IMR-90 (cell line): ENCODE data around the gene ADAMTS12. TPM values are rescaled to one million over a fixed set of nuclear protein-coding genes. Genes with fewer than 3 reads are reported as not detected.

ENCODE experiments used
- ATAC-seq: fragments of 200-7000 bp; cut with Tn5 transposase; 2 replicates; pipeline ENCODE4 v1.9.1; 2020; ENCODE audit warnings: low read depth, mild to moderate bottlenecking, moderate library complexity
- BruUV-seq: library from RNA; stranded (reverse); fragments of 400-500 nt; replicated peaks from 2 replicates; lab custom pipeline; 2021; lab: Mats Ljungman, UMichigan
- CTCF ChIA-PET: fragments of 300-600 bp; formaldehyde crosslinking; extraction: SDS; loops from one replicate; lab custom pipeline; 2021; ENCODE audit warnings: antibody characterized with exemption; lab: Yijun Ruan, JAX
- POLR2A ChIA-PET: fragments of 300-600 bp; sonication (Branson Sonifier 250); formaldehyde crosslinking; loops from one replicate; lab custom pipeline; 2022; ENCODE audit warnings: antibody characterized with exemption; ENCODE audit not compliant: unreplicated experiment; lab: Charles Lee
- DNase-seq: peaks from one replicate; pipeline ENCODE4 v3.0.0; 2013
- H2AFZ ChIP-seq: replicated peaks from 2 replicates; pipeline ENCODE3; 2013; ENCODE audit warnings: low read length, mild to moderate bottlenecking; ENCODE audit not compliant: poor library complexity
- H2AK5ac ChIP-seq: 2 replicates; pipeline ENCODE4 v1.6.1; 2013; ENCODE audit warnings: low read depth, low read length, inconsistent platforms
- H2AK9ac ChIP-seq: replicated peaks from 2 replicates; pipeline ENCODE3; 2013; ENCODE audit warnings: mild to moderate bottlenecking, low read depth, low read length, moderate library complexity; ENCODE audit not compliant: poor library complexity
- H2BK120ac ChIP-seq: 2 replicates; pipeline ENCODE4 v1.6.1; 2013; ENCODE audit warnings: low read depth, low read length, inconsistent platforms
- H2BK15ac ChIP-seq: 3 replicates; pipeline ENCODE4 v1.6.1; 2013; ENCODE audit warnings: low read depth, low read length, inconsistent platforms
- H2BK20ac ChIP-seq: 2 replicates; pipeline ENCODE4 v1.6.1; 2013; ENCODE audit warnings: low read depth, mild to moderate bottlenecking, inconsistent platforms, low read length, moderate library complexity
- H2BK5ac ChIP-seq: 2 replicates; pipeline ENCODE4 v1.6.1; 2013; ENCODE audit warnings: mild to moderate bottlenecking, low read depth, low read length, inconsistent platforms; ENCODE audit not compliant: poor library complexity, severe bottlenecking
- H3K14ac ChIP-seq: replicated peaks from 2 replicates; pipeline ENCODE4 v1.6.1; 2013; ENCODE audit warnings: low read depth, low read length, inconsistent platforms
- H3K18ac ChIP-seq: 2 replicates; pipeline ENCODE4 v1.6.1; 2013; ENCODE audit warnings: low read depth, low read length, control low read depth
- H3K23ac ChIP-seq: 2 replicates; pipeline ENCODE4 v1.6.1; 2013; ENCODE audit warnings: low read depth, low read length, inconsistent platforms
- H3K27ac ChIP-seq: 2 replicates; pipeline ENCODE4 v1.5.1; 2013; ENCODE audit warnings: mild to moderate bottlenecking, control low read depth, low read length; ENCODE audit not compliant: insufficient read depth
- H3K27me3 ChIP-seq: 2 replicates; pipeline ENCODE4 v1.6.1; 2013; ENCODE audit warnings: low read length; ENCODE audit not compliant: control insufficient read depth, insufficient read depth
- H3K36me3 ChIP-seq: 2 replicates; pipeline ENCODE4 v1.6.1; 2013; ENCODE audit warnings: low read length, mixed read lengths; ENCODE audit not compliant: control insufficient read depth, insufficient read depth
- H3K4ac ChIP-seq: 2 replicates; pipeline ENCODE4 v1.6.1; 2013; ENCODE audit warnings: low read depth, low read length, inconsistent platforms
- H3K4me1 ChIP-seq: 2 replicates; pipeline ENCODE4 v1.6.1; 2013; ENCODE audit warnings: low read length, mixed read lengths; ENCODE audit not compliant: control insufficient read depth, insufficient read depth
- H3K4me2 ChIP-seq: 2 replicates; pipeline ENCODE4 v1.6.1; 2013; ENCODE audit warnings: low read depth, mild to moderate bottlenecking, control low read depth, low read length, moderate library complexity
- H3K4me3 ChIP-seq: 2 replicates; pipeline ENCODE4 v1.5.1; 2013; ENCODE audit warnings: low read depth, mild to moderate bottlenecking, control low read depth, low read length, moderate library complexity; ENCODE audit not compliant: insufficient read depth
- H3K56ac ChIP-seq: 2 replicates; pipeline ENCODE4 v1.6.1; 2013; ENCODE audit warnings: low read length, inconsistent platforms; ENCODE audit not compliant: insufficient read depth; ENCODE audit errors: extremely low read depth
- H3K79me1 ChIP-seq, 2 experiments: 2 replicates each; pipeline ENCODE4 v1.6.1; 2013; ENCODE audit warnings: low read length in 2 of 2, inconsistent platforms in 1 of 2, low read depth in 1 of 2
- H3K9ac ChIP-seq: 2 replicates; pipeline ENCODE4 v1.6.1; 2013; ENCODE audit warnings: low read depth, low read length, control low read depth
- H3K9me1 ChIP-seq: 2 replicates; pipeline ENCODE4 v1.6.1; 2013; ENCODE audit warnings: low read length, inconsistent platforms; ENCODE audit not compliant: insufficient read depth
- H3K9me3 ChIP-seq: 2 replicates; pipeline ENCODE4 v1.6.1; 2013; ENCODE audit warnings: low read length; ENCODE audit not compliant: control insufficient read depth, insufficient read depth
- H4K20me1 ChIP-seq: 2 replicates; pipeline ENCODE4 v1.6.1; 2013; ENCODE audit warnings: low read length, inconsistent platforms; ENCODE audit not compliant: insufficient read depth
- H4K5ac ChIP-seq: 2 replicates; pipeline ENCODE4 v1.6.1; 2013; ENCODE audit warnings: mild to moderate bottlenecking, low read depth, low read length, control low read depth
- H4K8ac ChIP-seq, 2 experiments: 2 replicates each; pipeline ENCODE4 v1.6.1; 2013; ENCODE audit warnings: low read depth in 2 of 2, low read length in 2 of 2, control low read depth in 1 of 2, inconsistent platforms in 1 of 2
- H4K91ac ChIP-seq: 2 replicates; pipeline ENCODE4 v1.6.1; 2013; ENCODE audit warnings: low read depth, low read length, inconsistent platforms; ENCODE audit not compliant: insufficient read depth
- BHLHE40 ChIP-seq: fragments of 150-350 bp; IDR thresholded peaks from 2 replicates; pipeline ENCODE4 v1.6.1; 2016; ENCODE audit warnings: mild to moderate bottlenecking, low read depth, low read length
- CEBPB ChIP-seq: IDR thresholded peaks from 2 replicates; pipeline ENCODE4 v1.6.1; 2012; ENCODE audit warnings: low read depth, low read length, improper control_type of control experiment
- CHD1 ChIP-seq: IDR thresholded peaks from 2 replicates; pipeline ENCODE4 v1.6.1; 2012; ENCODE audit warnings: low read depth, low read length, improper control_type of control experiment
- MAZ ChIP-seq: IDR thresholded peaks from 2 replicates; pipeline ENCODE4 v1.6.1; 2012; ENCODE audit warnings: low read depth, mild to moderate bottlenecking, low read length, improper control_type of control experiment, moderate library complexity, borderline replicate concordance
- MXI1 ChIP-seq: IDR thresholded peaks from 2 replicates; pipeline ENCODE4 v1.6.1; 2012; ENCODE audit warnings: low read depth, mild to moderate bottlenecking, low read length, moderate library complexity, borderline replicate concordance
- RAD21 ChIP-seq: IDR thresholded peaks from 2 replicates; pipeline ENCODE4 v1.6.1; 2012; ENCODE audit warnings: low read length, improper control_type of control experiment
- RCOR1 ChIP-seq: IDR thresholded peaks from 2 replicates; pipeline ENCODE4 v1.6.1; 2012; ENCODE audit warnings: mild to moderate bottlenecking, low read length, improper control_type of control experiment; ENCODE audit not compliant: insufficient replicate concordance
- RFX5 ChIP-seq: IDR thresholded peaks from 2 replicates; pipeline ENCODE4 v1.8.0; 2012; ENCODE audit warnings: low read depth, mild to moderate bottlenecking, low read length, moderate library complexity
- SMC3 ChIP-seq: fragments of 150-350 bp; IDR thresholded peaks from 2 replicates; pipeline ENCODE4 v1.6.1; 2016; ENCODE audit warnings: low read depth, mild to moderate bottlenecking, antibody characterized with exemption, low read length, moderate library complexity
- USF2 ChIP-seq: fragments of 150-350 bp; IDR thresholded peaks from 2 replicates; pipeline ENCODE4 v1.6.1; 2017; ENCODE audit warnings: mild to moderate bottlenecking, antibody characterized with exemption, low read length, low read depth
- WGBS, 2 experiments: methylation state at CpG; one replicate each; pipeline versions ENCODE4 v1.1.5 to v1.1.7; 2013; ENCODE audit warnings: missing lambda C conversion rate in 2 of 2; ENCODE audit not compliant: insufficient read length in 1 of 2; ENCODE audit errors: extremely low coverage in 2 of 2; 5-methylcytosine and 5-hydroxymethylcytosine counted together
- dilution Hi-C: fragments of 300-500 bp; cut with HindIII; formaldehyde crosslinking; loops from one replicate; pipeline ENCODE4 v1.14.3; 2018; ENCODE audit warnings: low sequenced_read_pairs; ENCODE audit not compliant: unreplicated experiment
- in situ Hi-C: fragments of 300-500 bp; cut with MboI; formaldehyde crosslinking; loops from 3 replicates; pipeline ENCODE4 v1.14.3; 2019; ENCODE audit warnings: low sequenced_read_pairs, inconsistent platforms, mixed read lengths
- intact Hi-C: fragments of 100-400 bp; cut with micrococcal nuclease; formaldehyde crosslinking; loops from 2 replicates; pipeline ENCODE4 v1.10.0; 2022
- polyA plus RNA-seq, 3 experiments: library from polyadenylated mRNA; depleted of rRNA; stranded (reverse); fragments of >200 nt; gene quantifications; 2 replicates each; pipeline ENCODE4 v1.2.3, GENCODE V29; 2012; ENCODE audit warnings: low replicate concordance in 1 of 3
- total RNA-seq: library from RNA; depleted of rRNA; stranded (reverse); fragments of >200 nt; gene quantifications from 2 replicates; pipeline ENCODE4 v1.2.3, GENCODE V29; 2012
- TF ChIP-seq, protein P1 (sequence below): conservative IDR thresholded peaks from 2 replicates; pipeline ENCODE4 v1.5.1; 2012; ENCODE audit warnings: mild to moderate bottlenecking, low read depth, low read length, improper control_type of control experiment
- TF ChIP-seq, protein P2 (sequence below): fragments of 150-350 bp; IDR thresholded peaks from 2 replicates; pipeline ENCODE4 v1.6.1; 2016; ENCODE audit warnings: low read depth, mild to moderate bottlenecking, low read length, moderate library complexity, borderline replicate concordance

The ADAMTS12 gene
- total and polyA plus RNA-seq, 2 of the 4 experiments (the other 2 are of a cell fraction): 27.3 to 51.3 TPM

- ChIA-PET CTCF (interaction anchor here (1.6 kb wide), 1 partner anchor 37 kb away, joined by 3 read pairs; no protein-coding TSS in a partner anchor), POLR2A (interaction anchor here (0.6 kb wide), 1 partner anchor 606 kb away, joined by 3 read pairs; no protein-coding TSS in a partner anchor)
- no peak for ATAC-seq
- Histone ChIP-seq H3K14ac (no peak overlapping the region), H4K5ac (no peak overlapping the region), H3K9me3 (no peaks in the 10 kb centered on the region), H4K8ac (no peak overlapping the region), H2AK9ac (no peak overlapping the region), H3K79me1 (no peaks in the 10 kb centered on the region), H2BK15ac (no peak overlapping the region), H3K4me2 (no peak overlapping the region), H3K56ac (no peak overlapping the region), H3K4ac (no peak overlapping the region), H3K9ac (no peak overlapping the region), H2BK20ac (no peak overlapping the region), H2AFZ (no peak overlapping the region), H3K4me3 (no peak overlapping the region), H3K4me1 (no peaks in the 10 kb centered on the region), H2BK120ac (no peak overlapping the region), H3K27me3 (no peaks in the 10 kb centered on the region), H4K91ac (no peak overlapping the region), H2AK5ac (no peak overlapping the region), H3K23ac (no peak overlapping the region), H3K9me1 (peaks cover 4% of the 10 kb centered on the region), H3K27ac (no peak overlapping the region), H2BK5ac (no peak overlapping the region), H4K20me1 (no peaks in the 10 kb centered on the region), H3K18ac (no peak overlapping the region), H3K36me3 (peaks cover 6% of the 10 kb centered on the region)
- BruUV-seq: no TSS peak
- 25% methylated on average over 1 of the region's 3 CpGs; no CpG with 5 or more reads in 1 of the 2 experiments for WGBS, 2 experiments
- TF ChIP-seq RFX5 (no peak), RCOR1 (no peak), MXI1 (no peak), CEBPB (no peak), BHLHE40 (no peak), CHD1 (no peak), MAZ (no peak), RAD21 (no peak), SMC3 (no peak), USF2 (no peak)
- TF ChIP-seq, protein P1, sequence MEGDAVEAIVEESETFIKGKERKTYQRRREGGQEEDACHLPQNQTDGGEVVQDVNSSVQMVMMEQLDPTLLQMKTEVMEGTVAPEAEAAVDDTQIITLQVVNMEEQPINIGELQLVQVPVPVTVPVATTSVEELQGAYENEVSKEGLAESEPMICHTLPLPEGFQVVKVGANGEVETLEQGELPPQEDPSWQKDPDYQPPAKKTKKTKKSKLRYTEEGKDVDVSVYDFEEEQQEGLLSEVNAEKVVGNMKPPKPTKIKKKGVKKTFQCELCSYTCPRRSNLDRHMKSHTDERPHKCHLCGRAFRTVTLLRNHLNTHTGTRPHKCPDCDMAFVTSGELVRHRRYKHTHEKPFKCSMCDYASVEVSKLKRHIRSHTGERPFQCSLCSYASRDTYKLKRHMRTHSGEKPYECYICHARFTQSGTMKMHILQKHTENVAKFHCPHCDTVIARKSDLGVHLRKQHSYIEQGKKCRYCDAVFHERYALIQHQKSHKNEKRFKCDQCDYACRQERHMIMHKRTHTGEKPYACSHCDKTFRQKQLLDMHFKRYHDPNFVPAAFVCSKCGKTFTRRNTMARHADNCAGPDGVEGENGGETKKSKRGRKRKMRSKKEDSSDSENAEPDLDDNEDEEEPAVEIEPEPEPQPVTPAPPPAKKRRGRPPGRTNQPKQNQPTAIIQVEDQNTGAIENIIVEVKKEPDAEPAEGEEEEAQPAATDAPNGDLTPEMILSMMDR: no peak
- TF ChIP-seq, protein P2, sequence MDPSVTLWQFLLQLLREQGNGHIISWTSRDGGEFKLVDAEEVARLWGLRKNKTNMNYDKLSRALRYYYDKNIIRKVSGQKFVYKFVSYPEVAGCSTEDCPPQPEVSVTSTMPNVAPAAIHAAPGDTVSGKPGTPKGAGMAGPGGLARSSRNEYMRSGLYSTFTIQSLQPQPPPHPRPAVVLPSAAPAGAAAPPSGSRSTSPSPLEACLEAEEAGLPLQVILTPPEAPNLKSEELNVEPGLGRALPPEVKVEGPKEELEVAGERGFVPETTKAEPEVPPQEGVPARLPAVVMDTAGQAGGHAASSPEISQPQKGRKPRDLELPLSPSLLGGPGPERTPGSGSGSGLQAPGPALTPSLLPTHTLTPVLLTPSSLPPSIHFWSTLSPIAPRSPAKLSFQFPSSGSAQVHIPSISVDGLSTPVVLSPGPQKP: no peak
- no peak for DNase-seq
- in situ Hi-C loops (no loop called here), dilution Hi-C loops (no loop called here), intact Hi-C loops (no loop called here)
Observed at GRCh38 chr5:33637011-33637410, 254.8 kb downstream of the ADAMTS12 start.
